B cell (primary cell): Measurements from ENCODE around the gene GRID1. TPM values are rescaled to one million over a fixed set of nuclear protein-coding genes. Genes with fewer than 3 reads are reported as not detected.

Experiments used
- ATAC-seq: fragments of 200-7000 bp; cut with Tn5 transposase; one replicate; pipeline ENCODE4 v1.10.0; 2021; ENCODE audit warnings: low read depth, mild to moderate bottlenecking, moderate number of reproducible peaks, moderate library complexity
- CTCF ChIA-PET: fragments of 350-600 bp; sonication (Branson Sonifier 250); formaldehyde crosslinking; loops from one replicate; lab custom pipeline; 2021; ENCODE audit warnings: antibody characterized with exemption, inconsistent platforms; lab: Charles Lee
- POLR2A ChIA-PET: fragments of 350-600 bp; sonication (Branson Sonifier 250); formaldehyde crosslinking; loops from one replicate; lab custom pipeline; 2021; ENCODE audit warnings: antibody characterized with exemption; lab: Charles Lee
- DNase-seq: peaks from one replicate; pipeline ENCODE4 v3.0.0; 2013
- H2AFZ ChIP-seq: 2 replicates; pipeline ENCODE4 v1.6.1; 2012; ENCODE audit warnings: mild to moderate bottlenecking, low read depth, low read length; ENCODE audit not compliant: insufficient read depth, poor library complexity, severe bottlenecking
- H3K27ac ChIP-seq, 2 donors: 1 replicate in 1 of 2; 2 replicates in 1 of 2; pipeline ENCODE4 v1.5.1; 2012 to 2013; ENCODE audit warnings: low read length in 2 of 2, mild to moderate bottlenecking in 2 of 2, moderate library complexity in 1 of 2
- H3K27me3 ChIP-seq, 4 experiments: fragments of 200-600 bp in 1 of 4; sonication (generic) in 1 of 4; replicated peaks in 1 of 4; 1 replicate in 2 of 4; 2 replicates in 2 of 4; pipeline versions ENCODE4 v1.6.1 to v1.7.0; 2013 to 2016; ENCODE audit warnings: low read length in 3 of 4, mild to moderate bottlenecking in 2 of 4, mixed read lengths in 1 of 4, moderate library complexity in 1 of 4; ENCODE audit not compliant: insufficient read depth in 4 of 4, control insufficient read depth in 3 of 4; ENCODE audit errors: control extremely low read depth in 1 of 4
- H3K36me3 ChIP-seq, 2 experiments: replicated peaks in 1 of 2; 1 replicate in 1 of 2; 2 replicates in 1 of 2; pipeline versions ENCODE4 v1.6.1 to v1.7.1; 2013; ENCODE audit warnings: low read length in 1 of 2; ENCODE audit not compliant: insufficient read depth in 2 of 2, control insufficient read depth in 1 of 2; ENCODE audit errors: control extremely low read depth in 1 of 2, extremely low read depth in 1 of 2
- H3K4me1 ChIP-seq, 2 donors: fragments of 200-600 bp in 1 of 2; sonication (generic) in 1 of 2; 1 replicate in 1 of 2; 2 replicates in 1 of 2; pipeline versions ENCODE4 v1.5.1 to v1.6.1; 2013 to 2017; ENCODE audit warnings: low read length in 2 of 2; ENCODE audit not compliant: control insufficient read depth in 2 of 2, insufficient read depth in 2 of 2
- H3K4me2 ChIP-seq: replicated peaks from 2 replicates; pipeline ENCODE3; 2012; ENCODE audit warnings: mild to moderate bottlenecking, low read depth, low read length; ENCODE audit not compliant: poor library complexity, severe bottlenecking
- H3K4me3 ChIP-seq, 5 experiments: fragments of 200-600 bp in 1 of 5; sonication (generic) in 1 of 5; 1 replicate in 3 of 5; 2 replicates in 2 of 5; pipeline versions ENCODE4 v1.5.1 to v1.7.0; 2011 to 2016; ENCODE audit warnings: low read length in 4 of 5, mild to moderate bottlenecking in 4 of 5, low read depth in 2 of 5, control low read depth in 1 of 5, moderate library complexity in 1 of 5; ENCODE audit not compliant: insufficient read depth in 1 of 5; ENCODE audit errors: control extremely low read depth in 1 of 5, extremely low read depth in 1 of 5
- H3K79me2 ChIP-seq: fragments of 200-600 bp; sonication (generic); one replicate; pipeline ENCODE4 v1.6.0; 2016; ENCODE audit warnings: low read length; ENCODE audit not compliant: control insufficient read depth, insufficient read depth
- H3K9ac ChIP-seq: fragments of 200-600 bp; sonication (generic); 2 replicates; pipeline ENCODE4 v1.6.1; 2017; ENCODE audit warnings: mild to moderate bottlenecking, low read length, moderate library complexity
- H3K9me3 ChIP-seq, 3 donors: one replicate each; pipeline versions ENCODE4 v1.6.1 to v1.7.1; 2013; ENCODE audit warnings: low read length in 2 of 3; ENCODE audit not compliant: control insufficient read depth in 2 of 3, insufficient read depth in 1 of 3; ENCODE audit errors: control extremely low read depth in 1 of 3
- H4K20me1 ChIP-seq: 2 replicates; pipeline ENCODE4 v1.6.0; 2012; ENCODE audit warnings: mild to moderate bottlenecking, low read length; ENCODE audit not compliant: insufficient read depth, control insufficient read depth, poor library complexity, severe bottlenecking
- H3K27ac Mint-ChIP-seq: one replicate; pipeline ENCODE4 v1.8.0; 2021; ENCODE audit warnings: mixed read lengths
- H3K27me3 Mint-ChIP-seq: one replicate; pipeline ENCODE4 v1.8.0; 2021; ENCODE audit warnings: mixed read lengths
- H3K4me1 Mint-ChIP-seq: one replicate; pipeline ENCODE4 v1.8.0; 2021; ENCODE audit warnings: mixed read lengths
- H3K4me3 Mint-ChIP-seq: one replicate; pipeline ENCODE4 v1.8.0; 2021; ENCODE audit warnings: mixed read lengths
- H3K9me3 Mint-ChIP-seq: one replicate; pipeline ENCODE4 v1.8.0; 2022; ENCODE audit warnings: mixed read lengths; ENCODE audit not compliant: insufficient read depth
- CTCF ChIP-seq: fragments of 200-600 bp; IDR thresholded peaks from one replicate; pipeline ENCODE4 v1.8.0; 2022; ENCODE audit warnings: antibody characterized with exemption, mild to moderate bottlenecking
- EZH2 ChIP-seq: IDR thresholded peaks from 2 replicates; pipeline ENCODE4 v1.6.1; 2012; ENCODE audit warnings: borderline replicate concordance, low read depth, mild to moderate bottlenecking, moderate library complexity, low read length; ENCODE audit not compliant: insufficient read depth, poor library complexity, severe bottlenecking
- WGBS: methylation state at CpG from one replicate; pipeline ENCODE4 v1.1.5; 2013; ENCODE audit warnings: missing lambda C conversion rate; ENCODE audit not compliant: insufficient coverage; 5-methylcytosine and 5-hydroxymethylcytosine counted together
- intact Hi-C: fragments of 100-400 bp; cut with micrococcal nuclease; formaldehyde crosslinking; loops from one replicate; pipeline ENCODE4 v1.10.0; 2022
- polyA plus RNA-seq: library from polyadenylated mRNA; depleted of rRNA; stranded (reverse); fragments of >200 nt; gene quantifications from 2 replicates; pipeline ENCODE4 v1.2.3, GENCODE V29; 2012
- total RNA-seq, 2 donors: library from RNA; stranded (reverse); fragments of 120-200 nt in 1 of 2; gene quantifications; 1 replicate in 1 of 2; 2 replicates in 1 of 2; pipeline versions ENCODE4 v1.2.3 to v1.2.4, GENCODE V29; 2013 to 2022

Gene GRID1
- total and polyA plus RNA-seq, 2 donors (not counting 1 experiment from before 2014, with no cell fraction given) = not detected

GRCh38 chr10:85916994-85917573, 449.5 kb downstream of the GRID1 start:
- TF ChIP-seq CTCF (no peak), EZH2 (no peak)

DNA sequence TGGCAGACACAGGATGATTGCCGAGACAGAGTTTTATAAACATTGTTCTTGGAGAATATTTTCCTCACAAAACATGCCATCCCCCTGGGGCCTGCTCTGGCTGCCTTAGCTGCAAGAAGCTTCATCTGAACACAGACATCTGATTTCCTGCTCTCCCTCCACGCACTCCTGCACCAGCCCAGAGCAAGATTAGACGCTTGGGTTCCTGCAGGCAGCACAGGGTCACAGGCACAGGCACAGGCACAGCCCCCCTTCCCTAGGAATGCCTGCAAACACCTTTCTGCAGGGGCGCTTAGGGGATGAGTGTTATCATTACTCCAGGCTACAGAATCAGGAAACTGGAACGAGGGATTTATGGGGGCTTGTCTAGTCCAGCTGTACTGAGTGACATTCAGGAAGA, 450.3 kb downstream of the GRID1 start:
- H3K27ac Mint-ChIP-seq = no peak overlapping the region
- ATAC-seq = no peak

More at GRCh38 chr10:85916994-85917573, 449.5 kb downstream of the GRID1 start:
- ChIA-PET CTCF (no interaction called here), POLR2A (no interaction called here)
- H3K4me3 Mint-ChIP-seq = no peak overlapping the region
- H3K9ac ChIP-seq = no peak overlapping the region
- no peak overlapping the region for H2AFZ ChIP-seq
- no peak overlapping the region for H3K27ac ChIP-seq
- H3K9me3 Mint-ChIP-seq = no peaks in the 10 kb centered on the region
- no peaks in the 10 kb centered on the region for H3K79me2 ChIP-seq
- no peaks in the 10 kb centered on the region for H3K4me1 ChIP-seq
- H3K36me3 ChIP-seq = no peaks in the 10 kb centered on the region
- H3K27me3 ChIP-seq = peaks cover 0 to 6% (median 0%) of the 10 kb centered on the region in 4 experiments
- H3K27ac Mint-ChIP-seq = no peak overlapping the region
- H3K4me1 Mint-ChIP-seq = no peaks in the 10 kb centered on the region
- DNase-seq (no peak), ATAC-seq (no peak)
- peaks cover 0 to 5% (median 0%) of the 10 kb centered on the region in 3 donors for H3K9me3 ChIP-seq
- 80% methylated on average over 1 of the region's 2 CpGs for WGBS
- no peaks in the 10 kb centered on the region for H4K20me1 ChIP-seq
- no peak overlapping the region for H3K4me2 ChIP-seq
- intact Hi-C loops = no loop called here
- peaks cover 25% of the 10 kb centered on the region for H3K27me3 Mint-ChIP-seq
- H3K4me3 ChIP-seq = no peak overlapping the region

More for the DNA sequence above, 450.3 kb downstream of the GRID1 start:
- Histone ChIP-seq H3K4me2 (no peak overlapping the region), H3K36me3 (no peaks in the 10 kb centered on the region), H2AFZ (no peak overlapping the region), H3K27ac (no peak overlapping the region), H3K27me3 (peaks cover 0 to 8% (median 0%) of the 10 kb centered on the region in 4 experiments), H4K20me1 (no peaks in the 10 kb centered on the region), H3K79me2 (no peaks in the 10 kb centered on the region), H3K4me1 (no peaks in the 10 kb centered on the region), H3K9ac (no peak overlapping the region), H3K9me3 (peaks cover 0 to 4% (median 0%) of the 10 kb centered on the region in 3 donors), H3K4me3 (no peak overlapping the region)
- WGBS = 60% methylated on average over 5 of the region's 5 CpGs
- ChIA-PET POLR2A (no interaction called here), CTCF (no interaction called here)
- DNase-seq = no peak
- H3K4me3 Mint-ChIP-seq = no peak overlapping the region
- intact Hi-C loops = no loop called here
- no peaks in the 10 kb centered on the region for H3K9me3 Mint-ChIP-seq
- H3K4me1 Mint-ChIP-seq = no peaks in the 10 kb centered on the region
- peaks cover 19% of the 10 kb centered on the region for H3K27me3 Mint-ChIP-seq
- TF ChIP-seq EZH2 = no peak
- no peak for TF ChIP-seq CTCF
